Peyer's patch (tissue), 4 donors: ENCODE measurements around the gene NCKAP5.

Experiments
- POLR2A ChIP-seq, 2 donors: fragments of 450-650 bp; IDR thresholded peaks; one replicate each; pipeline ENCODE4 v1.5.1; 2017; ENCODE audit warnings: antibody characterized with exemption in 2 of 2, mild to moderate bottlenecking in 2 of 2, moderate library complexity in 2 of 2
- TF ChIP-seq, protein P1 (sequence below), 6 experiments: fragments of 450-650 bp in 4 of 6; fragments of 200-600 bp in 2 of 6; sonication (generic) in 1 of 6; IDR thresholded peaks; one replicate each; pipeline ENCODE4 v1.5.1; 2017 to 2019; ENCODE audit warnings: antibody characterized with exemption in 6 of 6, mild to moderate bottlenecking in 3 of 6, moderate library complexity in 1 of 6

GRCh38 chr2:132909427-132909826, 658.8 kb downstream of the NCKAP5 start:
- TF ChIP-seq, protein P1, sequence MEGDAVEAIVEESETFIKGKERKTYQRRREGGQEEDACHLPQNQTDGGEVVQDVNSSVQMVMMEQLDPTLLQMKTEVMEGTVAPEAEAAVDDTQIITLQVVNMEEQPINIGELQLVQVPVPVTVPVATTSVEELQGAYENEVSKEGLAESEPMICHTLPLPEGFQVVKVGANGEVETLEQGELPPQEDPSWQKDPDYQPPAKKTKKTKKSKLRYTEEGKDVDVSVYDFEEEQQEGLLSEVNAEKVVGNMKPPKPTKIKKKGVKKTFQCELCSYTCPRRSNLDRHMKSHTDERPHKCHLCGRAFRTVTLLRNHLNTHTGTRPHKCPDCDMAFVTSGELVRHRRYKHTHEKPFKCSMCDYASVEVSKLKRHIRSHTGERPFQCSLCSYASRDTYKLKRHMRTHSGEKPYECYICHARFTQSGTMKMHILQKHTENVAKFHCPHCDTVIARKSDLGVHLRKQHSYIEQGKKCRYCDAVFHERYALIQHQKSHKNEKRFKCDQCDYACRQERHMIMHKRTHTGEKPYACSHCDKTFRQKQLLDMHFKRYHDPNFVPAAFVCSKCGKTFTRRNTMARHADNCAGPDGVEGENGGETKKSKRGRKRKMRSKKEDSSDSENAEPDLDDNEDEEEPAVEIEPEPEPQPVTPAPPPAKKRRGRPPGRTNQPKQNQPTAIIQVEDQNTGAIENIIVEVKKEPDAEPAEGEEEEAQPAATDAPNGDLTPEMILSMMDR (IDR thresholded peaks at IDR 0.05), result no peak
- TF ChIP-seq POLR2A (IDR thresholded peaks at IDR 0.05), result no peak
